ENCODE data around the gene NUDC. TPM values are rescaled to one million over a fixed set of nuclear protein-coding genes. Genes with fewer than 3 reads are reported as not detected.
A peak's percentile ranks its signal among the peaks of the same experiment; 100 is the strongest.

Gene NUDC
- total and polyA plus RNA-seq, 2 of the 13 experiments (the other 11 are each of a cell fraction or from before 2014, with no cell fraction given): 34.7 to 104 TPM

DNA sequence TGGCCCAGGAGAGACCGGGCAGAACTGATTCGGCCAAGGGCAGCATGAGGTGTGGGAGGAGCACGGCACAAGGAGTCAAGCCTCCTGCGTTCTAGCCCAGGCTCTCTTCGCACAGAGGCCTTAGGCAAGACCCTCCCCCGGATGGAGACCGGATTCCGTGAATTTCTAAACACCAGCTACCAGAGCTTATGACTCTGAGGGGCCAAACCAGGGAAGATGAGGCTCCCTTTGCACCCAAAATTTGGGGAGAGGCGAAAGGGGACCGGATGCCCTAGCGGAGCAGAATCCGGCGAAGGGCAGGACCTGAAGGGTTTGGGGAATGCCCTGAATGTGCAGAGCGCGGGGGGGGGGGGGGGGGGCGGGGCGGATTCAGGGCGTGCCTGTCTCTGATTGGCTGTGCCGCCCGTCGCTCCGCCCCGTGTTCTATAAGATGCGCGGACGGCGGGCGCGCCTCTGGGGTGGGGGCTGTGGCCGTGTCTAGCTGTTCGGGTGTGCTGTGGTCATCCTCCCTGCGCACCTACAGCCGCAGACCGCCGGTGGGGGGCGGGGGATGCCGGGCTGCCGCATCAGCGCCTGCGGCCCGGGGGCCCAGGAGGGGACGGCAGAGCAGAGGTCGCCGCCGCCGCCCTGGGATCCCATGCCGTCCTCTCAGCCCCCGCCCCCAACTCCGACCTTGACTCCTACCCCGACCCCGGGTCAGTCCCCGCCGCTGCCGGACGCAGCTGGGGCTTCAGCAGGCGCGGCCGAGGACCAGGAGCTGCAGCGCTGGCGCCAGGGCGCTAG lies 71.9 kb downstream of the NUDC start, which contains the start of gene TRNP1 (continued):
- TF ChIP-seq, protein P1, sequence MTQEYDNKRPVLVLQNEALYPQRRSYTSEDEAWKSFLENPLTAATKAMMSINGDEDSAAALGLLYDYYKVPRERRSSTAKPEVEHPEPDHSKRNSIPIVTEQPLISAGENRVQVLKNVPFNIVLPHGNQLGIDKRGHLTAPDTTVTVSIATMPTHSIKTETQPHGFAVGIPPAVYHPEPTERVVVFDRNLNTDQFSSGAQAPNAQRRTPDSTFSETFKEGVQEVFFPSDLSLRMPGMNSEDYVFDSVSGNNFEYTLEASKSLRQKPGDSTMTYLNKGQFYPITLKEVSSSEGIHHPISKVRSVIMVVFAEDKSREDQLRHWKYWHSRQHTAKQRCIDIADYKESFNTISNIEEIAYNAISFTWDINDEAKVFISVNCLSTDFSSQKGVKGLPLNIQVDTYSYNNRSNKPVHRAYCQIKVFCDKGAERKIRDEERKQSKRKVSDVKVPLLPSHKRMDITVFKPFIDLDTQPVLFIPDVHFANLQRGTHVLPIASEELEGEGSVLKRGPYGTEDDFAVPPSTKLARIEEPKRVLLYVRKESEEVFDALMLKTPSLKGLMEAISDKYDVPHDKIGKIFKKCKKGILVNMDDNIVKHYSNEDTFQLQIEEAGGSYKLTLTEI (CRISPR knock-in tag; conservative IDR thresholded peaks at IDR 0.05): no peak
- TF ChIP-seq, protein P2, sequence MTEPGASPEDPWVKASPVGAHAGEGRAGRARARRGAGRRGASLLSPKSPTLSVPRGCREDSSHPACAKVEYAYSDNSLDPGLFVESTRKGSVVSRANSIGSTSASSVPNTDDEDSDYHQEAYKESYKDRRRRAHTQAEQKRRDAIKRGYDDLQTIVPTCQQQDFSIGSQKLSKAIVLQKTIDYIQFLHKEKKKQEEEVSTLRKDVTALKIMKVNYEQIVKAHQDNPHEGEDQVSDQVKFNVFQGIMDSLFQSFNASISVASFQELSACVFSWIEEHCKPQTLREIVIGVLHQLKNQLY (CRISPR knock-in tag; IDR thresholded peaks at IDR 0.05): peak; percentile 39; the same call in 1 of the 2 replicates
- TF ChIP-seq MTA1 (CRISPR knock-in tag; IDR thresholded peaks at IDR 0.05; ENCODE audit: borderline replicate concordance) (peak; percentile 76; the same call in 1 of the 2 replicates), ZNF232 (CRISPR knock-in tag; IDR thresholded peaks at IDR 0.05; ENCODE audit: borderline replicate concordance) (peak; percentile 82; the same call in 1 of the 2 replicates), NCOA1 (CRISPR knock-in tag; IDR thresholded peaks at IDR 0.05) (no peak), SETDB1 (CRISPR knock-in tag; IDR thresholded peaks at IDR 0.05; ENCODE audit: borderline replicate concordance) (no peak)

DNA sequence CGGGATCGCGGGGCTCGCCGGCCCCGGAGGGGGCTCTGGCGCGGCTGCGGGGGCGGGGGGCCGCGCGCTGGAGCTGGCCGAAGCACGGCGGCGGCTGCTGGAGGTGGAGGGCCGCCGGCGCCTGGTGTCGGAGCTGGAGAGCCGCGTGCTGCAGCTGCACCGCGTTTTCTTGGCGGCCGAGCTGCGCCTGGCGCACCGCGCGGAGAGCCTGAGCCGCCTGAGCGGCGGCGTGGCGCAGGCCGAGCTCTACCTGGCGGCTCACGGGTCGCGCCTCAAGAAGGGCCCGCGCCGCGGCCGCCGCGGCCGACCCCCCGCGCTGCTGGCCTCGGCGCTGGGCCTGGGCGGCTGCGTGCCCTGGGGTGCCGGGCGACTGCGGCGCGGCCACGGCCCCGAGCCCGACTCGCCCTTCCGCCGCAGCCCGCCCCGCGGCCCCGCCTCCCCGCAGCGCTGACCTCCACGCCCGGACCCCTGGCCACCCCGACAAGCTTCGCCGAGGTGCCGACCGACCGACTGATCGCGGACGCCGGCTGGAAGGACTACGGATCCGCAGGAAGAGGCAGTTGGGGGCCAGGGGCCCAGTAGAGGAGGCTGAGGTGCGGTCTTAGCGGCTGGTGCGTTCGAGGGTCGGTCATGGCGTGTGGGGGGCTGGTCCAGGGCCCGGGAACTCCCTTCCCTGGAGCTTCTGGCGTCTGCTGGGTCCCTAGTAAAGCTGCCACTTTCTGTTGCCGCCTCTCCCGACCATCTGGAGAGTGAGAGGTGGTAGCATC lies 72.7 kb downstream of the NUDC start:
- H3K9me3 ChIP-seq (ENCODE audit: low read length): no peaks in the 10 kb centered on the region
- peaks cover 34% of the 10 kb centered on the region for H3K79me2 ChIP-seq (ENCODE audit: insufficient read depth, low read length)
- 0 out of 5 replicates have a peak, but pooled peaks cover 1 to 3% of the 10 kb centered on the region in 2 experiments for H3K36me3 ChIP-seq (replicated peaks in 1 of 2; ENCODE audit: control insufficient read depth in 1 of 2, insufficient read depth in 2 of 2, low read length in 2 of 2)
- H3K27me3 ChIP-seq (ENCODE audit: control insufficient read depth in 1 of 2, insufficient read depth in 2 of 2, low read length in 2 of 2): no peaks in the 10 kb centered on the region; a peak in 1 of 5 replicates
- DNase-seq (ENCODE audit: low spot score) (no peak), ATAC-seq (no peak), FAIRE-seq (no peak)
- H4K20me1 ChIP-seq (ENCODE audit: insufficient read depth, low read length): peaks cover 49% of the 10 kb centered on the region
- H3K4me3 ChIP-seq (replicated peaks in 1 of 3; ENCODE audit: insufficient read depth in 1 of 3, low read depth in 2 of 3, low read length in 3 of 3): peak overlapping the region; percentile 92 to 97 (median 96)
- peak overlapping the region; percentile 74 for H3K27ac ChIP-seq (ENCODE audit: extremely low read length, insufficient read depth, low read length)
- peak overlapping the region; percentile 95 for H3K9ac ChIP-seq (ENCODE audit: insufficient read depth, low read depth, low read length)
- in situ Hi-C loops (cut with HindIII; ENCODE audit: extremely low pct_ligation_motif_present, low pct_unique_long_range_greater_than_20kb): loop anchor here (5.0 kb wide), 1 partner anchor 82 kb away; the partner anchor contains the start of gene NR0B2
- H2AFZ ChIP-seq (ENCODE audit: low read length): no peak overlapping the region
- ChIA-PET CTCF (ENCODE audit: low intra/inter-chr PET ratio, low total read pairs) (no interaction called here), POLR2A (interaction anchor here (0.7 to 12.9 kb wide), 23 partner anchors 8 to 534 kb away, joined by 3 to 253 read pairs (median 8); partner anchors contain the start of genes GPATCH3, GPN2, KDF1 and NR0B2)
- 0% methylated on average over 17 of the region's 97 CpGs for WGBS (ENCODE audit: low lambda C conversion rate)
- BruUV-seq (replicated peaks): no TSS peak
- intact Hi-C loops (cut with micrococcal nuclease; ENCODE audit: unreplicated experiment): no loop called here
- H3K4me1 ChIP-seq (ENCODE audit: insufficient read depth, low read length): peaks cover 79% of the 10 kb centered on the region
- peak overlapping the region; percentile 99 for H3K4me2 ChIP-seq (ENCODE audit: low read depth, low read length)
- TF ChIP-seq ZNF10 (CRISPR knock-in tag; IDR thresholded peaks at IDR 0.05; ENCODE audit: borderline replicate concordance, low read depth) (no peak), ZNF558 (CRISPR knock-in tag; IDR thresholded peaks at IDR 0.05; ENCODE audit: borderline replicate concordance) (peak; percentile 60; the same call in 1 of the 2 replicates), TAF15 (IDR thresholded peaks at IDR 0.05; ENCODE audit: low read depth, low read length, poor library complexity, severe bottlenecking) (peak; percentile 41), ZNF431 (CRISPR knock-in tag; IDR thresholded peaks at IDR 0.05; ENCODE audit: borderline replicate concordance, low read depth) (peak; percentile 17; the same call in 1 of the 2 replicates), HNRNPL (IDR thresholded peaks at IDR 0.05; ENCODE audit: low read depth, low read length) (0 out of 2 replicates have a peak, but pooled peaks have one; percentile 37), ZNF607 (CRISPR knock-in tag; IDR thresholded peaks at IDR 0.05; ENCODE audit: borderline replicate concordance) (no peak), RBFOX2 (IDR thresholded peaks at IDR 0.05; ENCODE audit: low read depth, low read length) (peak; percentile 79), RBM39 (IDR thresholded peaks at IDR 0.05; ENCODE audit: low read depth, low read length, poor library complexity, severe bottlenecking) (peak; percentile 38), TEAD3 (CRISPR knock-in tag; optimal IDR thresholded peaks at IDR 0.05; ENCODE audit: borderline replicate concordance) (no peak), SSRP1 (CRISPR knock-in tag; IDR thresholded peaks at IDR 0.05) (0 out of 2 replicates have a peak, but pooled peaks have one; percentile 2), NONO (IDR thresholded peaks at IDR 0.05) (no peak), NONO (CRISPR knock-in tag; conservative IDR thresholded peaks at IDR 0.05) (0 out of 2 replicates have a peak, but pooled peaks have one; percentile 4), SIN3B (IDR thresholded peaks at IDR 0.05; ENCODE audit: low read length) (no peak)

Data from HepG2 (cell line).